CD14-positive monocyte (primary cell): ENCODE measurements around the gene MYLK2. TPM values are rescaled to one million over a fixed set of nuclear protein-coding genes. Genes with fewer than 3 reads are reported as not detected.

Experiments used
- DNase-seq, 3 donors: peaks; one replicate each; pipeline ENCODE4 v3.0.0-alpha.2; 2011 to 2022
- H2AFZ ChIP-seq: 2 replicates; pipeline ENCODE4 v1.6.0; 2012; ENCODE audit warnings: mild to moderate bottlenecking, low read depth, low read length, inconsistent platforms; ENCODE audit not compliant: insufficient read depth, poor library complexity, severe bottlenecking
- H3K27ac ChIP-seq, 2 donors: 1 replicate in 1 of 2; 2 replicates in 1 of 2; pipeline ENCODE4 v1.5.1; 2012 to 2013; ENCODE audit warnings: low read length in 2 of 2, control low read depth in 1 of 2, inconsistent platforms in 1 of 2, low read depth in 1 of 2, mild to moderate bottlenecking in 1 of 2
- H3K27me3 ChIP-seq, 2 donors: one replicate each; pipeline versions ENCODE4 v1.6.0 to v1.6.1; 2011 to 2013; ENCODE audit warnings: low read length in 2 of 2; ENCODE audit not compliant: control insufficient read depth in 2 of 2, insufficient read depth in 2 of 2
- H3K36me3 ChIP-seq, 2 donors: replicated peaks in 1 of 2; 1 replicate in 1 of 2; 2 replicates in 1 of 2; pipeline versions ENCODE4 v1.5.1 to v1.6.1; 2012 to 2013; ENCODE audit warnings: low read length in 2 of 2, control low read depth in 1 of 2, inconsistent platforms in 1 of 2, mild to moderate bottlenecking in 1 of 2; ENCODE audit not compliant: insufficient read depth in 2 of 2, control insufficient read depth in 1 of 2
- H3K4me1 ChIP-seq, 2 donors: 1 replicate in 1 of 2; 2 replicates in 1 of 2; pipeline versions ENCODE4 v1.5.1 to v1.6.1; 2012 to 2013; ENCODE audit warnings: low read length in 2 of 2, control low read depth in 1 of 2, inconsistent platforms in 1 of 2, mild to moderate bottlenecking in 1 of 2, moderate library complexity in 1 of 2; ENCODE audit not compliant: insufficient read depth in 2 of 2, control insufficient read depth in 1 of 2
- H3K4me2 ChIP-seq: replicated peaks from 2 replicates; pipeline ENCODE3; 2012; ENCODE audit warnings: low read length, moderate library complexity, mild to moderate bottlenecking; ENCODE audit not compliant: poor library complexity, severe bottlenecking; ENCODE audit errors: extremely low read depth
- H3K4me3 ChIP-seq, 3 experiments: fragments of 200-600 bp in 1 of 3; sonication (generic) in 1 of 3; replicated peaks in 1 of 3; 1 replicate in 2 of 3; 2 replicates in 1 of 3; pipeline ENCODE4 v1.5.1; 2011 to 2013; ENCODE audit warnings: low read length in 3 of 3, mild to moderate bottlenecking in 3 of 3, control low read depth in 2 of 3, low read depth in 2 of 3, inconsistent platforms in 1 of 3, moderate library complexity in 1 of 3
- H3K79me2 ChIP-seq: 2 replicates; pipeline ENCODE4 v1.6.0; 2012; ENCODE audit warnings: mild to moderate bottlenecking, control low read depth, inconsistent platforms, low read length, moderate library complexity; ENCODE audit not compliant: insufficient read depth
- H3K9ac ChIP-seq: 2 replicates; pipeline ENCODE4 v1.6.0; 2017; ENCODE audit warnings: low read length, mild to moderate bottlenecking; ENCODE audit not compliant: insufficient read depth, poor library complexity, severe bottlenecking
- H3K9me3 ChIP-seq, 2 donors: replicated peaks in 1 of 2; 1 replicate in 1 of 2; 2 replicates in 1 of 2; pipeline versions ENCODE4 v1.5.1 to v1.6.1; 2012 to 2013; ENCODE audit warnings: low read length in 2 of 2, control low read depth in 1 of 2; ENCODE audit not compliant: control insufficient read depth in 1 of 2, insufficient read depth in 1 of 2
- H4K20me1 ChIP-seq: 2 replicates; pipeline ENCODE4 v1.6.0; 2012; ENCODE audit warnings: mild to moderate bottlenecking, low read length, control low read depth, moderate library complexity; ENCODE audit not compliant: insufficient read depth
- H3K27ac Mint-ChIP-seq, 7 donors: one replicate each; pipeline ENCODE4 v1.8.0; 2020; ENCODE audit warnings: mild to moderate bottlenecking in 7 of 7, mixed read lengths in 7 of 7, moderate library complexity in 6 of 7, inconsistent platforms in 2 of 7
- H3K27me3 Mint-ChIP-seq, 3 donors: one replicate each; pipeline ENCODE4 v1.8.0; 2021 to 2022; ENCODE audit warnings: low read depth in 3 of 3, mild to moderate bottlenecking in 3 of 3, mixed read lengths in 3 of 3, moderate library complexity in 3 of 3, inconsistent platforms in 1 of 3
- H3K36me3 Mint-ChIP-seq, 2 donors: one replicate each; pipeline ENCODE4 v1.8.0; 2020; ENCODE audit warnings: mixed read lengths in 2 of 2, inconsistent platforms in 1 of 2, mild to moderate bottlenecking in 1 of 2
- H3K4me1 Mint-ChIP-seq: one replicate; pipeline ENCODE4 v1.8.0; 2020; ENCODE audit warnings: mild to moderate bottlenecking, mixed read lengths
- H3K4me3 Mint-ChIP-seq, 2 donors: one replicate each; pipeline ENCODE4 v1.8.0; 2020; ENCODE audit warnings: mild to moderate bottlenecking in 2 of 2, mixed read lengths in 2 of 2, moderate library complexity in 1 of 2
- H3K9me3 Mint-ChIP-seq, 7 donors: one replicate each; pipeline ENCODE4 v1.8.0; 2020 to 2022; ENCODE audit warnings: mixed read lengths in 7 of 7, mild to moderate bottlenecking in 6 of 7, moderate library complexity in 6 of 7, inconsistent platforms in 2 of 7
- WGBS: methylation state at CpG from one replicate; pipeline ENCODE4 v1.1.5; 2013; ENCODE audit warnings: missing lambda C conversion rate; ENCODE audit not compliant: insufficient coverage; 5-methylcytosine and 5-hydroxymethylcytosine counted together
- intact Hi-C, 2 donors: fragments of 100-400 bp; cut with micrococcal nuclease; formaldehyde crosslinking; loops; one replicate each; pipeline versions ENCODE4 v1.15.0 to v1.15.1; 2023
- polyA plus RNA-seq, 3 donors: library from polyadenylated mRNA; depleted of rRNA in 1 of 3; unstranded in 2 of 3; stranded (reverse) in 1 of 3; fragments of 300-500 nt in 2 of 3; fragments of >200 nt in 1 of 3; fragmentation: Illumina TruSeq in 2 of 3; gene quantifications; 1 replicate in 2 of 3; 2 replicates in 1 of 3; pipeline ENCODE4 v1.2.3, GENCODE V29; 2012 to 2021
- TF ChIP-seq, protein P1 (sequence below): fragments of 200-600 bp; IDR thresholded peaks from one replicate; pipeline ENCODE4 v1.8.0; 2022; ENCODE audit warnings: antibody characterized with exemption, mild to moderate bottlenecking

Gene MYLK2
- polyA plus RNA-seq, 3 donors = not detected

DNA sequence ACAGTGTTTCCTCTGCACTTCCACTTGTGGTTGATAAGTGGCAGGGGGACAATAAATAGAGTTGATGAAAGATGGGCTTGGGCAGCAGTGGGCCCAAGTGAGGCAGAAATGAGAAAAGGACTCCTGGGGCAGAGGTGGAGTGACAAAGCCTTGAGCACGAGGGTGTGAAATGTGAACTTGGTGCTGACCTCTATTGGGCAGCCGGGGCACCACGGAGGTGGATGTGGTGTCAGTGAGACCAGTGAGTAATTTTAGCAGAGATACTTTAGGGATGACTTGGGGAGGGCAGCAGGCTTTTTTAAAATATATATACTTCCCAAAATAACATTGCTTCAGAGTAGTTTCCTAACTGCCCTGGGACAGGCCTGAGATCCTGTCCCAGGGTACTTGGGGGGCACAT, 30.6 kb upstream of the MYLK2 start:
- no peak for DNase-seq
- Histone ChIP-seq H3K4me2 (no peak overlapping the region), H3K36me3 (peaks cover 75 to 100% of the 10 kb centered on the region in 2 donors), H2AFZ (no peak overlapping the region), H4K20me1 (no peaks in the 10 kb centered on the region), H3K27me3 (no peaks in the 10 kb centered on the region), H3K79me2 (peaks cover 5% of the 10 kb centered on the region), H3K4me3 (no peak overlapping the region), H3K4me1 (no peaks in the 10 kb centered on the region), H3K9me3 (no peaks in the 10 kb centered on the region), H3K27ac (no peak overlapping the region), H3K9ac (no peak overlapping the region)
- Mint-ChIP-seq H3K27me3 (no peaks in the 10 kb centered on the region), H3K27ac (peak overlapping the region in 3 of 7 donors; percentile 21 to 75 (median 26)), H3K9me3 (no peaks in the 10 kb centered on the region), H3K4me1 (no peaks in the 10 kb centered on the region), H3K36me3 (peaks cover 58% of the 10 kb centered on the region in 2 donors), H3K4me3 (no peak overlapping the region)
- TF ChIP-seq, protein P1, sequence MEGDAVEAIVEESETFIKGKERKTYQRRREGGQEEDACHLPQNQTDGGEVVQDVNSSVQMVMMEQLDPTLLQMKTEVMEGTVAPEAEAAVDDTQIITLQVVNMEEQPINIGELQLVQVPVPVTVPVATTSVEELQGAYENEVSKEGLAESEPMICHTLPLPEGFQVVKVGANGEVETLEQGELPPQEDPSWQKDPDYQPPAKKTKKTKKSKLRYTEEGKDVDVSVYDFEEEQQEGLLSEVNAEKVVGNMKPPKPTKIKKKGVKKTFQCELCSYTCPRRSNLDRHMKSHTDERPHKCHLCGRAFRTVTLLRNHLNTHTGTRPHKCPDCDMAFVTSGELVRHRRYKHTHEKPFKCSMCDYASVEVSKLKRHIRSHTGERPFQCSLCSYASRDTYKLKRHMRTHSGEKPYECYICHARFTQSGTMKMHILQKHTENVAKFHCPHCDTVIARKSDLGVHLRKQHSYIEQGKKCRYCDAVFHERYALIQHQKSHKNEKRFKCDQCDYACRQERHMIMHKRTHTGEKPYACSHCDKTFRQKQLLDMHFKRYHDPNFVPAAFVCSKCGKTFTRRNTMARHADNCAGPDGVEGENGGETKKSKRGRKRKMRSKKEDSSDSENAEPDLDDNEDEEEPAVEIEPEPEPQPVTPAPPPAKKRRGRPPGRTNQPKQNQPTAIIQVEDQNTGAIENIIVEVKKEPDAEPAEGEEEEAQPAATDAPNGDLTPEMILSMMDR = no peak
- 88% methylated on average over 1 of the region's 3 CpGs for WGBS
- intact Hi-C loops = no loop called here

- peaks cover 69 to 100% of the 10 kb centered on the region in 2 donors for H3K36me3 ChIP-seq
- TF ChIP-seq, protein P1 = no peak
- intact Hi-C loops = no loop called here
Measured at GRCh38 chr20:31790401-31790800, 28.8 kb upstream of the MYLK2 start.

More at GRCh38 chr20:31790401-31790800, 28.8 kb upstream of the MYLK2 start:
- H3K27ac Mint-ChIP-seq = no peak overlapping the region
- H3K9ac ChIP-seq = no peak overlapping the region
- peaks cover 5% of the 10 kb centered on the region for H3K79me2 ChIP-seq
- no peak overlapping the region for H3K4me3 Mint-ChIP-seq
- no peaks in the 10 kb centered on the region for H3K4me1 Mint-ChIP-seq
- no peak for DNase-seq
- H3K4me2 ChIP-seq = no peak overlapping the region
- H3K4me1 ChIP-seq = no peaks in the 10 kb centered on the region
- peaks cover 53 to 57% of the 10 kb centered on the region in 2 donors for H3K36me3 Mint-ChIP-seq
- no peaks in the 10 kb centered on the region for H3K9me3 Mint-ChIP-seq
- H3K27me3 ChIP-seq = no peaks in the 10 kb centered on the region
- no peak overlapping the region for H3K4me3 ChIP-seq
- no peaks in the 10 kb centered on the region for H3K27me3 Mint-ChIP-seq
- no peaks in the 10 kb centered on the region for H3K9me3 ChIP-seq
- WGBS = no CpG with 5 or more reads among the region's 3 CpGs
- no peak overlapping the region for H2AFZ ChIP-seq
- no peak overlapping the region for H3K27ac ChIP-seq
- H4K20me1 ChIP-seq = no peaks in the 10 kb centered on the region
